Spleen (tissue), 11 donors: ENCODE results near the gene STX18. TPM values are rescaled to one million over a fixed set of nuclear protein-coding genes. Genes with fewer than 3 reads are reported as not detected.

Source experiments
- DNase-seq: peaks from one replicate; pipeline ENCODE4 v3.0.0-alpha.2; 2020
- H3K27ac ChIP-seq, 8 donors: fragments of 200-600 bp; sonication (generic) in 7 of 8; 1 replicate in 4 of 8; 2 replicates in 4 of 8; pipeline versions ENCODE4 v1.5.0 to v1.8.0; 2016 to 2021; ENCODE audit warnings: inconsistent platforms in 4 of 8, mild to moderate bottlenecking in 4 of 8, moderate library complexity in 1 of 8
- H3K27me3 ChIP-seq, 7 donors: fragments of 200-600 bp; sonication (generic) in 6 of 7; replicated peaks in 1 of 7; 1 replicate in 4 of 7; 2 replicates in 3 of 7; pipeline versions ENCODE4 v1.5.0 to v1.8.0; 2016 to 2021; ENCODE audit warnings: inconsistent platforms in 3 of 7, mild to moderate bottlenecking in 1 of 7
- H3K36me3 ChIP-seq, 6 donors: fragments of 200-600 bp; sonication (generic) in 5 of 6; 1 replicate in 4 of 6; 2 replicates in 2 of 6; pipeline versions ENCODE4 v1.5.0 to v1.8.0; 2016 to 2021; ENCODE audit warnings: inconsistent platforms in 2 of 6
- H3K4me1 ChIP-seq, 6 donors: fragments of 200-600 bp; sonication (generic) in 5 of 6; 1 replicate in 3 of 6; 2 replicates in 3 of 6; pipeline versions ENCODE4 v1.5.0 to v1.8.0; 2016 to 2021; ENCODE audit warnings: inconsistent platforms in 3 of 6
- H3K4me3 ChIP-seq, 8 donors: fragments of 200-600 bp; sonication (generic) in 7 of 8; 1 replicate in 4 of 8; 2 replicates in 4 of 8; pipeline versions ENCODE4 v1.5.0 to v1.8.0; 2016 to 2021; ENCODE audit warnings: inconsistent platforms in 4 of 8, mild to moderate bottlenecking in 4 of 8, moderate library complexity in 2 of 8
- H3K9me3 ChIP-seq, 8 donors: fragments of 200-600 bp; sonication (generic) in 7 of 8; 1 replicate in 4 of 8; 2 replicates in 4 of 8; pipeline versions ENCODE4 v1.5.0 to v1.8.0; 2016 to 2021; ENCODE audit warnings: inconsistent platforms in 4 of 8
- CTCF ChIP-seq, 11 experiments: fragments of 200-600 bp in 7 of 11; fragments of 450-650 bp in 4 of 11; sonication (generic) in 4 of 11; IDR thresholded peaks in 8 of 11; conservative IDR thresholded peaks in 3 of 11; 1 replicate in 7 of 11; 2 replicates in 4 of 11; pipeline versions ENCODE4 v1.4.0 to v1.8.0; 2016 to 2021; ENCODE audit warnings: antibody characterized with exemption in 11 of 11, inconsistent platforms in 4 of 11, mild to moderate bottlenecking in 1 of 11
- POLR2A ChIP-seq, 3 donors: fragments of 450-650 bp; IDR thresholded peaks; one replicate each; pipeline ENCODE4 v1.5.1; 2017; ENCODE audit warnings: antibody characterized with exemption in 3 of 3, mild to moderate bottlenecking in 1 of 3
- POLR2AphosphoS5 ChIP-seq, 3 donors: sonication (generic); formaldehyde crosslinking; IDR thresholded peaks; one replicate each; pipeline ENCODE4 v1.5.1; 2017; ENCODE audit warnings: antibody characterized with exemption in 3 of 3
- WGBS, 5 donors: extraction: QIAGEN DNeasy Blood & Tissue Kit in 3 of 5; methylation state at CpG; one replicate each; pipeline versions ENCODE4 v1.1.5 to v1.1.7; 2013 to 2018; 5-methylcytosine and 5-hydroxymethylcytosine counted together
- intact Hi-C: fragments of 100-400 bp; cut with DNase I; formaldehyde crosslinking; loops from one replicate; pipeline ENCODE4 v1.15.0; 2023; ENCODE audit warnings: low total_unique reads
- polyA plus RNA-seq, 3 donors: library from polyadenylated mRNA; stranded (reverse); fragments of 200-250 nt; gene quantifications; one replicate each; pipeline ENCODE4 v1.2.1, GENCODE V29; 2013
- total RNA-seq, 7 donors: library from RNA; depleted of rRNA in 3 of 7; stranded (reverse); fragments of >200 nt in 3 of 7; fragmentation: NEBNext Ultra II Directional in 4 of 7; extraction: Animal tissue kit (Norgen Biotek cat#: 25700) in 4 of 7; gene quantifications; one replicate each; pipeline versions ENCODE4 v1.1.0 to v1.2.1, GENCODE V29; 2016 to 2021
- donor health status: healthy with polysubstance abuse.
- donor health status: DM: no; HTN: no; CAD: no; lungs with moderate emphysema.
- donor health status: DM: no; HTN: no; CAD: no.
- donor health status: Bipolar disorder and iron deficiency.
- donor health status: healthy.
- donor health status: DM: no; HTN: no; CAD: no.
- donor health status: DM: yes; HTN: yes; CAD: no.

STX18 gene
- total and polyA plus RNA-seq, 10 donors: 19.0 to 45.8 (median 29.8) TPM

DNA sequence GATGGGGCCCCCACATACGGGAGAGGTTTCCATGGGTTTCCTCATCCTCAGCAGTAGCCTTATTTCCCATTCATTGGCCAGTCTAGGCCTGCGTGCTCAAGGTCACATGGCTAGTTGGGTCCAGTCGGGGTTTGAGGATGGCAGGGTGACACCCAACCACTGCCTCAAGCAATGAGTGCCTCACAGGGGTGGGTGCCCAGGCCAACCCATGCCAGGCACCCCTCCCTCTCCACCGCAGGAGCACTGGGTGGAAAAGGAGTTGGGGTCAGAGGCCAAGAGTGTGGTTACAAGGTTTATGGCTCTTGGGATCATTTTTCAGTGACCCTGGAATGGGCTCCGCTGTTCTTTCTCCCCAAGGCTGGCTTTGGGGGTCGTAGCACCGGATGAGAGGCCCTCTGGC lies 151.8 kb downstream of the STX18 start:
- Histone ChIP-seq H3K4me1 (peaks cover 20 to 38% (median 28%) of the 10 kb centered on the region in 6 donors), H3K36me3 (no peaks in the 10 kb centered on the region), H3K27ac (no peak overlapping the region), H3K27me3 (peaks cover 11 to 98% (median 48%) of the 10 kb centered on the region in 7 donors), H3K9me3 (no peaks in the 10 kb centered on the region), H3K4me3 (no peak overlapping the region)
- 69 to 81% (median 70%) methylated on average over 7 of the region's 7 CpGs for WGBS, 5 donors
- no peak for DNase-seq
- intact Hi-C loops: no loop called here
- TF ChIP-seq POLR2A (IDR thresholded peaks at IDR 0.05): no peak
- no peak for TF ChIP-seq CTCF (IDR thresholded peaks at IDR 0.05 in 8 of 11, conservative IDR thresholded peaks at IDR 0.05 in 3 of 11)
- no peak for TF ChIP-seq POLR2AphosphoS5 (IDR thresholded peaks at IDR 0.05)

DNA sequence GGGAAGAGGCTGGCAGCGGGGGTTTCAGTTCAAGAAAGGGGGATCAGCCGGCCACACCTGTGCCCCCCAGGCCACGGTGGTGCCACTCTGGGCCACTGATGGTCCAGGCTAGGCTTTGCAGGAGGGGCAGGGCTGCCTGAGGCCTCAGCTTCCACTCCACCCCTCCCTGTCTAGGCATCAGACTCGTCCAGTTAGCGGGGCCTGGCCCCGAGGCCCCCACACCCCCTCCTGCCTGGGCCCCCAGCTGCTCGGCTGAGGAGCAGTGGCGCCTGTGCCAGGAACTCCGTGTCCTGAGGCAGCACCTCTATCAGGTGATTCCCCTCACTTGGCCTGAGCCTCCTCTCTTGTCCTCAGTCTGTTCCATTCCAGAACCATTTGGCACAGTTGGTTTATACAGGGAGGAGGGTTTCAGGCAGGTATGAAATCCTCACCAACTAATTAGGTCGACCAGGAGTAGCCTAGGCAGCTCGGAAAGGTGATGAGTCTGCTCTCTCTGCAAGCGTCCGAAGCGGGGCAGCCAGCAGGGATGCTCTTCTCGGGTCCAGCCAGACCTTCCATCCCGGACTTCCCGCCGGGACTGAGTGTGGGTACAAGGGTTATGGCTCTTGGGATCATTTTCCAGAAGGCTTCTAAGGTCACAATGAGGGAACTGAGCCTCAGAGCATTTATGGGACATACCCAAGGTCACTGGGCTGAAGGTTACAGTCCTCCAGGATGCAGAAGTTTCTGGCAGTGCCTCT lies 152.8 kb downstream of the STX18 start:
- no peaks in the 10 kb centered on the region for H3K9me3 ChIP-seq
- DNase-seq: no peak
- H3K36me3 ChIP-seq: no peaks in the 10 kb centered on the region
- WGBS, 5 donors: 70 to 78% (median 73%) methylated on average over 15 to 18 of the region's 18 CpGs
- TF ChIP-seq CTCF (IDR thresholded peaks at IDR 0.05 in 8 of 11, conservative IDR thresholded peaks at IDR 0.05 in 3 of 11) (no peak), POLR2A (IDR thresholded peaks at IDR 0.05) (no peak), POLR2AphosphoS5 (IDR thresholded peaks at IDR 0.05) (no peak)
- intact Hi-C loops: no loop called here
- peaks cover 11 to 98% (median 57%) of the 10 kb centered on the region in 7 donors for H3K27me3 ChIP-seq
- peak overlapping the region in 2 of 8 donors; percentile 35 to 72 for H3K4me3 ChIP-seq
- peaks cover 20 to 38% (median 28%) of the 10 kb centered on the region in 6 donors for H3K4me1 ChIP-seq
- H3K27ac ChIP-seq: no peak overlapping the region

- WGBS, 5 donors: 15 to 29% (median 17%) methylated on average over 8 of the region's 8 CpGs
- Histone ChIP-seq H3K4me1 (peaks cover 20 to 38% (median 28%) of the 10 kb centered on the region in 6 donors), H3K4me3 (peak overlapping the region in 4 of 8 donors; percentile 35 to 72 (median 48)), H3K27ac (no peak overlapping the region), H3K27me3 (peaks cover 11 to 98% (median 57%) of the 10 kb centered on the region in 7 donors), H3K9me3 (no peaks in the 10 kb centered on the region), H3K36me3 (no peaks in the 10 kb centered on the region)
- intact Hi-C loops: no loop called here
- DNase-seq: no peak
- TF ChIP-seq POLR2A (IDR thresholded peaks at IDR 0.05) (no peak), CTCF (IDR thresholded peaks at IDR 0.05 in 8 of 11, conservative IDR thresholded peaks at IDR 0.05 in 3 of 11) (no peak), POLR2AphosphoS5 (IDR thresholded peaks at IDR 0.05) (no peak)
Measured at GRCh38 chr4:4388311-4388790, 153.5 kb downstream of the STX18 start.
